GM23338 (cell line): ENCODE results near the gene USF2. TPM values are rescaled to one million over a fixed set of nuclear protein-coding genes. Genes with fewer than 3 reads are reported as not detected.

ENCODE experiments used
- ATAC-seq: fragments of 200-7000 bp; cut with Tn5 transposase; 3 replicates; pipeline ENCODE4 v1.9.1; 2020
- DNase-seq: peaks from one replicate; pipeline ENCODE4 v3.0.0-alpha.2; 2015; ENCODE audit warnings: low spot score
- H2AFZ ChIP-seq: fragments of 200-600 bp; sonication (generic); 2 replicates; pipeline ENCODE4 v1.8.0; 2016; ENCODE audit warnings: antibody characterized with exemption, mild to moderate bottlenecking, moderate library complexity
- H3F3A ChIP-seq: fragments of 200-600 bp; sonication (generic); replicated peaks from 2 replicates; pipeline ENCODE4 v1.8.0; 2017; ENCODE audit warnings: antibody characterized with exemption, mixed run types, low read depth
- H3K27ac ChIP-seq: fragments of 200-600 bp; sonication (generic); 2 replicates; pipeline ENCODE4 v1.6.1; 2016; ENCODE audit warnings: low read depth
- H3K27me3 ChIP-seq: fragments of 200-600 bp; sonication (generic); 2 replicates; pipeline ENCODE4 v1.8.0; 2016; ENCODE audit warnings: mild to moderate bottlenecking, mixed run types, moderate library complexity; ENCODE audit not compliant: insufficient read depth
- H3K36me3 ChIP-seq: fragments of 200-600 bp; sonication (generic); 2 replicates; pipeline ENCODE4 v1.8.0; 2016; ENCODE audit warnings: mild to moderate bottlenecking; ENCODE audit not compliant: insufficient read depth
- H3K4me1 ChIP-seq: fragments of 200-600 bp; sonication (generic); 2 replicates; pipeline ENCODE4 v1.8.0; 2016; ENCODE audit warnings: mild to moderate bottlenecking, moderate library complexity; ENCODE audit not compliant: insufficient read depth
- H3K4me2 ChIP-seq: fragments of 200-600 bp; sonication (generic); 2 replicates; pipeline ENCODE4 v1.7.1; 2017; ENCODE audit warnings: mixed run types
- H3K4me3 ChIP-seq: fragments of 200-600 bp; sonication (generic); 2 replicates; pipeline ENCODE4 v1.6.1; 2016; ENCODE audit warnings: mixed run types
- H3K79me2 ChIP-seq: fragments of 200-600 bp; sonication (generic); replicated peaks from 2 replicates; pipeline ENCODE4 v1.8.0; 2017; ENCODE audit warnings: mild to moderate bottlenecking; ENCODE audit not compliant: insufficient read depth
- H3K9me2 ChIP-seq: fragments of 200-600 bp; sonication (generic); 2 replicates; pipeline ENCODE4 v1.8.0; 2017; ENCODE audit not compliant: insufficient read depth
- H4K20me1 ChIP-seq: fragments of 200-600 bp; sonication (generic); replicated peaks from 2 replicates; pipeline ENCODE4 v1.8.0; 2017; ENCODE audit warnings: mild to moderate bottlenecking; ENCODE audit not compliant: insufficient read depth
- H3K27ac Mint-ChIP-seq: 2 replicates; pipeline ENCODE4 v1.8.0; 2020; ENCODE audit warnings: inconsistent platforms, mild to moderate bottlenecking, moderate library complexity, mixed read lengths
- H3K27me3 Mint-ChIP-seq: 3 replicates; pipeline ENCODE4 v1.8.0; 2022; ENCODE audit warnings: low read depth, mild to moderate bottlenecking, moderate library complexity, mixed read lengths, inconsistent platforms; ENCODE audit not compliant: insufficient read depth, poor library complexity
- H3K36me3 Mint-ChIP-seq: 3 replicates; pipeline ENCODE4 v1.8.0; 2021; ENCODE audit warnings: low read depth, mild to moderate bottlenecking, inconsistent platforms, moderate library complexity, mixed read lengths
- H3K4me1 Mint-ChIP-seq: 3 replicates; pipeline ENCODE4 v1.8.0; 2020; ENCODE audit warnings: mild to moderate bottlenecking, inconsistent platforms, mixed read lengths
- H3K4me3 Mint-ChIP-seq: 3 replicates; pipeline ENCODE4 v1.8.0; 2021; ENCODE audit warnings: moderate library complexity, mild to moderate bottlenecking, inconsistent platforms, mixed read lengths
- H3K9me3 Mint-ChIP-seq: 3 replicates; pipeline ENCODE4 v1.8.0; 2020; ENCODE audit warnings: moderate library complexity, mild to moderate bottlenecking, inconsistent platforms, mixed read lengths
- CREB1 ChIP-seq: fragments of 250-450 bp; sonication (Bioruptor Pico); IDR thresholded peaks from 2 replicates; pipeline ENCODE4 v1.5.0; 2020; ENCODE audit warnings: low read depth, mild to moderate bottlenecking, moderate library complexity
- EZH2 ChIP-seq: fragments of 200-600 bp; sonication (generic); IDR thresholded peaks from one replicate; pipeline ENCODE4 v1.8.0; 2017; ENCODE audit warnings: antibody characterized with exemption, mild to moderate bottlenecking, low read depth; ENCODE audit not compliant: unreplicated experiment
- JUNB ChIP-seq: IDR thresholded peaks from one replicate; pipeline ENCODE4 v1.6.1; 2016; ENCODE audit warnings: antibody characterized with exemption; ENCODE audit not compliant: unreplicated experiment
- NANOG ChIP-seq: IDR thresholded peaks from 2 replicates; pipeline ENCODE4 v1.6.1; 2016; ENCODE audit warnings: antibody characterized with exemption, borderline replicate concordance
- REST ChIP-seq: IDR thresholded peaks from one replicate; pipeline ENCODE4 v1.6.1; 2018; ENCODE audit warnings: antibody characterized with exemption; ENCODE audit not compliant: unreplicated experiment
- STAT1 ChIP-seq: IDR thresholded peaks from one replicate; pipeline ENCODE4 v1.6.1; 2016; ENCODE audit warnings: antibody characterized with exemption; ENCODE audit not compliant: unreplicated experiment
- ZNF114 ChIP-seq: fragments of 250-450 bp; sonication (Bioruptor Pico); IDR thresholded peaks from 2 replicates; pipeline ENCODE4 v1.5.0; 2020; ENCODE audit warnings: mild to moderate bottlenecking, moderate library complexity
- ZNF331 ChIP-seq: fragments of 250-450 bp; sonication (Bioruptor Pico); IDR thresholded peaks from 2 replicates; pipeline ENCODE4 v1.5.0; 2020; ENCODE audit warnings: low read depth, mild to moderate bottlenecking, moderate library complexity
- ZNF462 ChIP-seq: fragments of 250-450 bp; sonication (Bioruptor Pico); IDR thresholded peaks from 2 replicates; pipeline ENCODE4 v1.5.0; 2020; ENCODE audit warnings: mild to moderate bottlenecking, moderate library complexity
- polyA plus RNA-seq: library from polyadenylated mRNA; unstranded; fragments of >200 nt; fragmentation: Nextera tagmentation; extraction: Ambion mirVana; gene quantifications from 2 replicates; pipeline ENCODE4 v1.2.1, GENCODE V29; 2016
- total RNA-seq: library from RNA; depleted of rRNA; stranded (reverse); fragments of >200 nt; shearing (Covaris generic); gene quantifications from 2 replicates; pipeline ENCODE4 v1.2.3, GENCODE V29; 2014
- TF ChIP-seq, protein P1 (sequence below): IDR thresholded peaks from 2 replicates; pipeline ENCODE4 v1.6.1; 2016; ENCODE audit warnings: antibody characterized with exemption

USF2 gene
- total and polyA plus RNA-seq, 2 experiments from 2014 or later, result 28.9 to 60.5 TPM

GRCh38 chr19:35268536-35269437 is at the start of gene USF2 (continued):
- TF ChIP-seq, protein P1, sequence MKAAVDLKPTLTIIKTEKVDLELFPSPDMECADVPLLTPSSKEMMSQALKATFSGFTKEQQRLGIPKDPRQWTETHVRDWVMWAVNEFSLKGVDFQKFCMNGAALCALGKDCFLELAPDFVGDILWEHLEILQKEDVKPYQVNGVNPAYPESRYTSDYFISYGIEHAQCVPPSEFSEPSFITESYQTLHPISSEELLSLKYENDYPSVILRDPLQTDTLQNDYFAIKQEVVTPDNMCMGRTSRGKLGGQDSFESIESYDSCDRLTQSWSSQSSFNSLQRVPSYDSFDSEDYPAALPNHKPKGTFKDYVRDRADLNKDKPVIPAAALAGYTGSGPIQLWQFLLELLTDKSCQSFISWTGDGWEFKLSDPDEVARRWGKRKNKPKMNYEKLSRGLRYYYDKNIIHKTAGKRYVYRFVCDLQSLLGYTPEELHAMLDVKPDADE, result no peak

GRCh38 chr19:35219008-35219407 is 49.8 kb upstream of the USF2 start:
- no peaks in the 10 kb centered on the region for H4K20me1 ChIP-seq
- H3K4me3 ChIP-seq, result no peak overlapping the region
- 0 out of 2 replicates have a peak, but pooled peaks cover 3% of the 10 kb centered on the region for H3F3A ChIP-seq
- H3K4me1 ChIP-seq, result no peaks in the 10 kb centered on the region
- peaks cover 4% of the 10 kb centered on the region for H3K27me3 Mint-ChIP-seq
- H3K79me2 ChIP-seq, result no peaks in the 10 kb centered on the region
- H3K4me1 Mint-ChIP-seq, result peaks cover 5% of the 10 kb centered on the region
- H3K36me3 ChIP-seq, result no peaks in the 10 kb centered on the region
- ATAC-seq (no peak), DNase-seq (no peak)
- H3K4me3 Mint-ChIP-seq, result no peak overlapping the region
- H3K4me2 ChIP-seq, result no peak overlapping the region
- H3K9me3 Mint-ChIP-seq, result peaks cover 26% of the 10 kb centered on the region
- no peak overlapping the region for H3K27ac ChIP-seq
- H2AFZ ChIP-seq, result no peak overlapping the region
- peaks cover 10% of the 10 kb centered on the region; the same call in 1 of the 2 replicates for H3K9me2 ChIP-seq
- no peak overlapping the region for H3K27ac Mint-ChIP-seq
- peaks cover 12% of the 10 kb centered on the region; the same call in 1 of the 3 replicates for H3K36me3 Mint-ChIP-seq
- no peaks in the 10 kb centered on the region for H3K27me3 ChIP-seq
- no peak for TF ChIP-seq EZH2
- no peak for TF ChIP-seq STAT1
- TF ChIP-seq JUNB, result no peak
- TF ChIP-seq ZNF114, result no peak
- no peak for TF ChIP-seq NANOG
- no peak for TF ChIP-seq REST
- TF ChIP-seq, protein P1, result no peak
- no peak for TF ChIP-seq ZNF331 (CRISPR knock-in tag)
- TF ChIP-seq ZNF462 (CRISPR knock-in tag), result no peak
- no peak for TF ChIP-seq CREB1 (CRISPR knock-in tag)
